HG02798 (cell line): Measurements from ENCODE around the gene SUV39H2.
"Not testable (repeated sequence)": the region's sequence is repeated elsewhere in the genome, so short reads cannot be mapped to it uniquely, and the experiment has no call there.

Experiments used
- ATAC-seq: cut with Tn5 transposase; IDR thresholded peaks from one replicate; pipeline ENCODE4 v1.9.1; 2021; ENCODE audit warnings: mild to moderate bottlenecking; ENCODE audit not compliant: unreplicated experiment, poor library complexity

Gene SUV39H2

GRCh38 chr10:14926061-14926470, 47.4 kb downstream of the SUV39H2 start:
- peak; percentile 11 for ATAC-seq

DNA sequence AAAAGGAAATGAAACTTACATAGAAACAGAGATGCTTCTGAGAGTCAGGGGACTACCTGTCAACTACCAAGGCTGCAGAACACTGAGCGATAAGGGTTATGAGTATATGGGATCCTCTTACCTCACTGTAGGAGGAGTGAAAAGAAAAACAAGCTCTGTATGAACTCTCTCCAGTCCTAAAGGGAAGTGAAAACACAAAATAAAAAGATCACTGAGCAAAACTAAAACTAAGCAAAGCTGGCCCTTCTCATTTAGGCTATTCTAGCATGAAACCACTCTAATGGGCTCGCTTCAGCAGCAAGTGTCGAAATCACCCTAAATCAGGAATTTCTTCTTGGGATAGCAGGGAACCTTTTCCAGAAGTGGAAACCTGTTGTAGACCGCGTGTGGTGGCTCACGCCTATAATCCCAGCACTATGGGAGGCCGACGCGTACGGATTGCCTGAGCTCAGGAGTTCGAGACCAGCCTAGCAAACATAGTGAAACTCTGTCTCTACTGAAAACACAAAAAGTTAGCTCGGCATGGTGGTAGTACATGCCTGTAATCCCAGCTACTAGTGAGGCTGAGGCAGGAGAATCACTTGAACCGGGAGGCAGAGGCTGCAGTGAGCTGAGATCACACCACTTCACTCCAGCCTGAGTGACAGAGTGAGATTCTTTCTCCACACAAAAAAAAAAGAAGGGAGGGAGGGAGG, 48.2 kb downstream of the SUV39H2 start:
- peak; percentile 97 for ATAC-seq

DNA sequence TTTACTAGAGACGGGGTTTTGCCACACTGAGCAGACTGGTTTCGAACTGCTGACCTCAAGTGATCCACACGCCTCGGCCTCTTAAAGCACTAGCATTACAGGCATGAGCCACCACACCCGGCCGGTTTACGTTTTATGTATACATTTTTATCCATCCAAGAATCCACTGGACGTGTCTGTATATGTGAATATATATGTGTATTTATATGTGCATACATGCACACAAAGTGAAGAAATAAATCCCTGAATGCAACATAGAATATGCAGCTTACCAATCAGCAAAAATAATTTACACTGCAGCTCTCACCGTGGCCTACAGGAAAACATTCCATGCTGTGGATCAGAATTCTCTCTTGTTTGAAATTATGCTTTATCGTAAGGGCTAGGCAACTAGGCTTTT, 51.9 kb downstream of the SUV39H2 start:
- no peak for ATAC-seq

GRCh38 chr10:14936584-14936983, 57.9 kb downstream of the SUV39H2 start:
- ATAC-seq = no peak

DNA sequence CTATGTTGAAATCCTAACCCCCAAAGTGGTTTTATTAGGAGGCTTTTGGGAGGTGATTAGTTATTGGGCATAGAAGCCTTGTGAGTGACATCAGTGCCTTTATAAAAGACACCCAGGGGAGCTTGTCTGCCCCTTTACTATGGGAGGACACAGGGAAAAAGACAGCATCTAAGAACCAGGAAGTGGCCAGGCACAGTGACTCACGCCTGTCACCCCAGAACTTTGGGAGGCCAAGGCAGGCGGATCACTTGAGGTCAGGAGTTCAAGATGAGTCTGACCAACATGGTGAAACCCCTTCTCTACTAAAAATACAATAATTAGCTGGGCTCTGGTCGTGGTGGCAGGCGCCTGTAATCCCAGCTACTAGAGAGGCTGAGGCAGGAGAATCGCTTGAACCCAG, 60.3 kb downstream of the SUV39H2 start:
- ATAC-seq = not testable (repeated sequence)

GRCh38 chr10:14942147-14942949, 63.7 kb downstream of the SUV39H2 start:
- ATAC-seq = peak; percentile 95

DNA sequence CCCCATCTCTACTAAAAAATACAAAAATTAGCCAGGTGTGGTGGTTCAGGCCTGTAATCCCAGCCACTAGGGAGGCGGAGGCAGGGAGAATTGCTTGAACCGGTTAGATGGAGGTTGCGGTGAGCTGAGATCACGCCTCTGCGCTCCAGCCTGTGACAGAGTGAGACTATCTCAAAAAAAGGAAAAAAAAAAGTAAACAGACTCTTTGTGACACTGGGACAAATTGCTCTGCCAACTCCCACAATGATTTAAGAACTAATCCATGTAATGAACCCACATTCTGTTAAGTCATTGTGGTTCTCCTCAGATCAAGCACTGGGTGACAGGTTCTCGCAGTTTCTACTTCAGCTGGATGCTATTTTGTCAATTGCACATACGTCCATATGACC, 64.3 kb downstream of the SUV39H2 start:
- ATAC-seq = not testable (repeated sequence)

DNA sequence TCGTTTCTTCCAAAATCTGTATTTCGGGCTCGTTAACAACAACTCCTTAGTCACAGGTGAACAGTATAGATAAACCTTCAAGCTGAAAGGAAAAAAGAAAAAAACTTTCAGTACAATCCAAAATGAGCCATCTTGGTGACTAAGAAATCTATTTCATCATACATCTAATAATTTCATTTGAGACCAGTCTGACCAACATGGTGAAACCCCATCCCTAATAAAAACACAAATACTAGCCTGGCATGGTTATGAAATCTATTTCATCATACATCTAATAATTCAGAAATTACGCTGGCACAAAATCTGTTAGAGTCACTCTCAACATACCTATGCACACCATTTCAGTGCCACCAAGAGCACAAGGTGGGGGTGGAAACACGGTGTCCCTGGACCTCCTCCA, 66.4 kb downstream of the SUV39H2 start:
- ATAC-seq = no peak

DNA sequence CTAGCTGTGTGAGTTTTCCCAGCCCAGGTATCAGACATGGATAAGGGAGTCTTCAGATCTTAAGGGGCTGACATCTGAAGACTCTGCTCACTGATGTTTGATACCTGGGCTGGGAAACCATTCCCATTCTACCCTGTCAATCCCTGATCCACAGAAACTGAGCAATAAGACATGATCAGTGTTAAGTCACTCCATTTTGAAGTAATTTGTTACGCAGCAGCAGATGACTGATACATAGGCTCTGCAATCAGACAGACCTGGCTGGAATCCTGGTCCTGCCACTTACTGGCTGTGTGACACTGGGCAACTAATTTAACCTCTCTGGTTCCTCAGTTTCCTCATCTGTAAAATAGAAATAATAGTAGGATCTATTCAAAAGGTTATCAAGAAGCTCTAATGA, 68.6 kb downstream of the SUV39H2 start:
- no peak for ATAC-seq

DNA sequence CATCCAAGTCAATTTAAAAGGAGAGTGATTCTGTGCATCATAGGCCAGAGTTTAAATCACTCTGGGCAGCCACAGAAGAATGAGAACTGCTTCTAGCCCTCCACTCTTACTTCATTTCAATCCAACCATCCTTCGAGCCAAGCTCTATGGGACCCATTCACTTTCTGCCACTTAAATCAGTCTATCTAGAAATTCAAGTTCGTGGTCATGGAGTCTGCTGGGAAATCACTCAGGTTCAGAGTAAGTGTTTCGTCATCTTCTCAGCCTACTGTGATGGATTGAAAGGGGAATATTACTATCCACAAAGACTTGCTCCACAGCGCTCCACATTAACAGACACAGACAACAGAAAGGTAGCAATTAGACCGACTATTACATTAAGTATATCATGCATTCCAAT, 70.6 kb downstream of the SUV39H2 start:
- ATAC-seq = no peak

DNA sequence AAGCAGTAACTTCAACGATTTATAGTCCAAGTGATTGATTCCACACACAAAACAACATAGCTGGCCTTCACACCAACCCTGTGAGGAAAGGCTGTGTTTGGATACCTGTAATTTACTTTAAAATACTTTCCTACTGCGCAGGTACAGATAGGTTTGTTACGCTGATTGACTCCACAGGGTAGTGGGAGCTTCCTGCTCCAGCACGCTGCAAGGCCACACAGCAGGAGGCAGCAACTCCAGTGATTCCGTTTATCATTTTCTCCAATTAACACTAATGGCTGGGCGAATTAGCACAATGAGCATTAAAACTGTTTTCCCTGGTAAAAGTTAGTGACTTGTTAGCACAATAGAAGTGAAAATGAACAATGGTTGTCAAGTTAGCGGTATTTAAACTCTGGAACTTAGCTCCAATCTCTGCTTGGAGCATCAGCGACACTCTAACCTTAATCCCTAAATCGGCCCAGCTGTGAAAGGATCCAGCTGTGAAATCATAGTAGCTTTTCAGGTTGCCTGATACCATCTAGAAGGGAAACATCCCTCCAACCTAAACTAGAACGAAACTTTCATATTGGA, 74.3 kb downstream of the SUV39H2 start:
- no peak for ATAC-seq

DNA sequence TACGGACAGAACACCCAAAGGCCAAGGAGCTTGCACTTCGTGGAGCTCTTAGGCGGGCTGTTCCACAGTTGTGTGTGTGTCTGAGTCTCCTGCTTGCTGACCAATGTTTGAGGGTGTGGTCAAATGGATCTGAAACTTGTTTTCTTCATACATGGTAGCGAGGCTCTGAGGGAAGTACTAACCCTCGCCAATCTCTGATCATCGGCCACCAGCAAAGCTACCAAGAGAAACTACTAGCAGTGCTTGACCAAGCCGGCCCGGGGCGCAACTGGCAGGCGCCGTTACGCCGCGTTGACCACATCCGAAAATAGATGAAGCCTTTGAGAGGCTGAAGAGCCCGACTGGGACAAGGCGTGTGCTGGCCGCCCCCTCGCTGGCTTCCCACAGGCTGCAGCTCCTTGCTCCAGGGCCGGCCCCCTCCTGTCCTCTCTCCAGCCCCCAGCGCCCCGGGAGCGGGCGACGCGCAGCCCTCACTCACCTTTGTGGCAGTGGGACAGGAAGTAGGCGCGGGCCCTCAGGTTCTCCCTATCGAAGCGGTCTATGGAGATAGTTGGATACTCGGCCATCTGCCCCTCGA, 74.8 kb downstream of the SUV39H2 start:
- peak; percentile 33 for ATAC-seq
